KG1 (cell line): ENCODE measurements around the gene CD6.

Source experiments
- DNase-seq: peaks from one replicate; lab custom pipeline; 2025; lab: John Stamatoyannopoulos, UW

Gene CD6

DNA sequence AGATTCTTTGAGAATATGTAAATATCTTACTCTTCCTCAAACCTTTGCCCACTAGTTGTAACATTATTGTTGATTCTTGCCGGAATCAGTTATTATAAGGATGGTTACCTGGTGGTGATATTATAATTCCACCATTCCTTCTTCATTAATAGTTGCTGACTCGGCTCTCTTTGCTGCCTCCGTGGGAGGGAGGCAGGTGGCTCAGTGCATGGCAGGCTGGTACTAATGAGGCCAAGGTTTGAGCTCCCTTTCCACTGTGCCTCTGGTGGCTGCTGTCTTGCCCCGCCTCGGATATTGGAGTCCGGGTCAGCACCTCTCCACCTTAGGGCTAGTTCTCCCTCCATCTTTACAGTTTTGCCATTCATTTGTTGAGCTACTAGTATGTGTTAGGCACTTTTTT lies 12.7 kb downstream of the CD6 start:
- no peak for DNase-seq

DNA sequence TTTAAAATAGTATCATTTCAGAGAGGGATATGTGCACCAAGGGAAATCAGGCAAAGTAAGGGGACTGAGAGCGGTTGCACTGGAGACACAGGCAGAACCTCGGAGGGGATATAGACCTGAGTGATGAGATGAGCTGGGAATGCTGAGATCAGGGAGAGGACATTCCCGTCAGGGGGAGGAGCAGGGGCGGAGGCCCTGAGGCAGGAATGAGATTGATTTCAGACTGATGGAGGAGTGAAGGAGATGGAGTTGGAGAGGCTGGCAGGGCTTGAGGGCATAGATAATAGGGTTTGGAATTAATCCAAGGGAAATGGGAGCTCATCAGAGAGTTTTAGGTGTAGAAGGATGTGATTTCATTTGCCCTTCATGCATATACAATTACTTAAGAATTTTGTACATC lies 13.2 kb downstream of the CD6 start:
- DNase-seq: no peak

DNA sequence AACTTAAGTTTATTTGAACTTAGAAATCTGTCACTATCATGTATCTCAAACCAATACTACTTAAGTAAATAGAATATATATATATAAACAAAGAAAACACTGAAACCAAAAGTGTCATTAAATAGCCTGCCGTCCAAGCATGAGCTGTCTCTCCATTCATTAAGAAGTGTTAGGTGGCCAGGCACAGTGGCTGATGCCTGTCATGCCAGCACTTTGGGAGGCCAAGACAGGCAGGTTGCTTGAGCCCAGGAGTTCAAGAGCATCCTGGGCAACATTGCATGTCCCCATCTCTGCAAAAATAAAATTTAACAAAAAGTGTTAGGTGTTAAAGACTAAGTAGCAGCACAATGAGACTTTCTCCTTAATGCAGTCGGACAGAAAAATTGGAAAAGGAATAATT lies 14.0 kb downstream of the CD6 start:
- no peak for DNase-seq

DNA sequence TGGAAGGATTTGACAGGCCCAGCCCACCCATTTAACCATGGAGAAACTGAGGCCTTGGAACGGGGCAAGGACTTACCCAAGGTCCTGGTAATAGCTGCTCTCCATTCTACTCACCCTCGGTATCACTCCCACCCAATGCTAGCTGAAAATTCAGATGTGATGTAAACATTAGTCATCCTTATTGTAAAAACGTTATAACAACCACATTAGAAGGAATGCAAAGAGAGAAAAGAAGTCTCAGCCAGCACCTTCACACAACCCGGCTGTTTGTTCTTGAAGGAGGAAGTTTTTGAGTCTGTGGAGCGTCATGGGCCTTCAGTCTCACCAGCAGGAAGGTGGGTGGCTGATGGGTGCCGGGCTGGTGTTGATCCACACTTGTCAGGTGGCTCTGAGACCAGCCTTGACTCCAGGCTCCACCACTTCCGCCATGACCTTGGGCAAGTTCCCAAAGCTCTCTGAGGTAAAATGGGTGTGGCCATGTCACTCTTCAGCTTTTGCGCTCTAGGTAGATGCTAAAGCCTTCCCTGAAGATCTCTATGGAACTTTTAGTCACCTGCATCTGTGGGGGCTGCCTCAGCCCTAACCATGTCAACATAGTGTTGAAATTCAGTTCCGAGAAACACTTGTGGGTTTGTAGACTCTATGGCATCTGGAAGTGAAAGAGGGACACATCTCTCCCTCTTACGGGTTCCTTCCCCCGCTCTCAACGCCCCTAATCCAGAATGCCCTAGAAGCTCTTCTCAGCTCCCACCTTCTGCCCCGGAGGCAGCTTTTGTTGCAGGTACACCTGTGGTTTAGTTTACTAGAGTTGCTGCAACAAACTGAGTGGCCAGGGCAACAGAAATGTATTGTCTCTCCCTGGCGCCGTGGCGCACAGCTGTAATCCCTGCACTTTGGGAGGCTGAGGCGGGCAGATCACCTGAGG lies 14.8 kb downstream of the CD6 start:
- DNase-seq: no peak

DNA sequence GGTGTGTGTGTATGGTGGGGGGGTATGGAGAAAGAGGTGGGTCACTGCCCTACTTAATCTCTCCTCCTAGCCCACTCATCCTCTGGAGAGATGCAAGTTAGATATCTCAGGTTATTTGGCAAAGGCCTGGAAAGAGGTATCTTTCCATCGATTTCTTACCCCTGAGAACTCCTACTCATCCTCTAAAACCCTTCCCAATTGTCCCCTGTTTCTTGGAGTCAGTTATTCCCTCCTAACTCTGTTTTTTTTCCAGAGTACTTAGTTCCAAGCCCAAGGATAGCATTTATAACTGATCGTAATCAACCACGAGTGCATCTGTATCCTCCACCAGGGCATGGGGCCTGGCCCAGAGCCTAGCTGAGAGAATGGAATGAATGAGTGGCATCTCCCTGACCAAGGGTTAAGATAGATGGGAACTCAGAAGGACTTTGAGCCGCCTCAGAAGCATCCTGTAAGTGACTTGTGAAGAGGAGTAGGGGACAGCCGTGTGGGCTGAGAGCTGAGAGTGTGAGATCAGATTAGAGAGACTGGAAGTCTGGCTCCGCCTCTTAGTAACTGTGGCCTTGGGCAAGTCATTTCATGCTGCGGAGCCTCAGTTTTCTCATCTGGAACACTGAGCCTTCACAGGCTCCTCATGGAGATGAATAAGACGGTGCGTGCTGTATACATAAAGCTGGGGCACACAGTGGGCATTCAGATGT lies 16.2 kb downstream of the CD6 start:
- no peak for DNase-seq

DNA sequence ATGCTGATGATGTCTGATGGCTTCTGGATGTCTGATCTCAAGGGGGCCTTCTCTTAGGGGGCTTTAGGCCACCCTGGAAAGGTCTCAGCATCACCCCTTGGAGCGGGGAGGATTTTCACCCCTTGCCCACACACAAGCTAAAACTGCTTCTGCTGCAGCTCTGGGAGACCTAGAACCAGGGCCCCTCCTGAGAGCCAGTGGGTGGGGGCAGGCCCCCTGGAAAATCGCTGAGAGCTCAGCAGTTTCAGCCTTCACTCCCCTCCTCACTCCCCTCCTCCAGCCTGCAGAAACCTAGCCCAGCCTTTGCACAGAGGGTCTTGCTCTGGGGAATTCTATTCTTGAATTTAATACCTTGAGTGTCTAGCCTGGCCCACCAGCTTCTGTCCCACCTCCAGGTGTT lies 17.2 kb downstream of the CD6 start:
- DNase-seq: no peak

DNA sequence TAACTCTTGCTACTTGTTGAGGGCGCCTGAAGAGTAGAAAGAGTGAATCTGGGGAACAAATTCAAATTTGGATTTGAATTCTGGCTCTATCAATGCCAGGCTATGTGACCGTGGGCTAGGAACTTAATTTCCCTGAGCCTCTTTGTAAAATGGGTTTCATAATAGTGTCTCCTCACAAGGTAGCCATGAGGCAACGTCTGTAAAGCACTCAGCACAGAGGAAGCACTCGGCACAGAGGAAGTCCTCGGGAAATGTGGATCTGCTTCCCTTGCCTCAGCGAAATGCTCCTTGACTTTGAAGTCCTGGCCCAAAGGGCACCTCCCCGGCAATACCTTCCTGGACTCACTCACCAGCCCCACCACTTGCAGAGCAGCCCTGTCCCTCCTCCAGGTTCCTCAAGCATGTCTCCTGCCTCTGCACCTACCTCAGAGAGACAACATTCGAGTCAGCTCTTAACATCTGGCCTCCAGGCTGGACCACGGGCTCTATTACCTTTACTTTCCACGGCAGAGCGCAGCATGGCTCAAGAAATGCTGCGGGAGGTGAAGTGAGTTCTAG lies 17.7 kb downstream of the CD6 start:
- DNase-seq: no peak

DNA sequence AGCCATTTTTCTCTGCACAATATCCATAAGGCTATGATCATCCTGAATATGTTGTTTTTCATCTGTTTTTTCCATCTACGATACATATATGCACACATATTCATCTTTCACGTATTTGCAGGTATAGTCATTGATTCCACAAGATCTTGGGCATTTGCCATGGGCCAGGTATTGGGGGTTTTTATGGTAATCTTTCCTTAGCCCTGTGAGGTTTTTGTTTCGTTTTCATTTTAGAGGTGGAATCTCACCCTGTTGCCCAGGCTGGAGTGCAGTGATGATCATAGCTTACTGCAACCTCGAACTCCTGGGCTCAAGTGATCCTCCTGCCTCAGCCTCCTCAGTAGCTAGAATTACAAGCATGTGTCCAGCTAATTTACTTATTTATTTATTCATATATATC lies 20.0 kb downstream of the CD6 start:
- DNase-seq: no peak

DNA sequence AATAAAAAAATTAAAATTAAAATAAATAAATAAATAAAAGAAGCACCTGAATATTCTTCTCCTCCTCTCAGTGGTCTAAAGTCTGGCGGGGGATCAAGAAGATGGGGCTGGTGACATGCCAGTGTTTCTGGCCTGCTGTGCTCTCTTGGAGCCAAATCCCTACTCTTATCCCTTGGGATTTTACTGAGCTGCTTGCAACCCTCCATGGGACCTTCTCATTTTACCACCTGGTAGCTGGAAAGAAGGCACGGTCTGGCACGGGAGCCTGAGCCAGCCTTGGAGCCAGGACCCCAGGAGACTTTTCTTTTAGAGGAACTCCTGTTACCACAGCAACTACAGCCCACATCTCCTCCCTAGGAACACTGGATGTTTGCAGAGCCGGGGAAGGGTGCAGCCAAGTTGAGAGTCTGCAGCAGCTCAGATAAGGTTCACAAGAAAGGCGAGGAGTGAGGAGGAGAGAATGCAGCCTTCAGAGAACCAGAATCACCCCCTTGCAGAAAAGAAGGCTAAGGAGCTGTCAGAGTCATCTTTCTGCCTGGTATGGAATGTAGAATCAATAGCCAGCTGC lies 21.4 kb downstream of the CD6 start:
- DNase-seq: no peak

DNA sequence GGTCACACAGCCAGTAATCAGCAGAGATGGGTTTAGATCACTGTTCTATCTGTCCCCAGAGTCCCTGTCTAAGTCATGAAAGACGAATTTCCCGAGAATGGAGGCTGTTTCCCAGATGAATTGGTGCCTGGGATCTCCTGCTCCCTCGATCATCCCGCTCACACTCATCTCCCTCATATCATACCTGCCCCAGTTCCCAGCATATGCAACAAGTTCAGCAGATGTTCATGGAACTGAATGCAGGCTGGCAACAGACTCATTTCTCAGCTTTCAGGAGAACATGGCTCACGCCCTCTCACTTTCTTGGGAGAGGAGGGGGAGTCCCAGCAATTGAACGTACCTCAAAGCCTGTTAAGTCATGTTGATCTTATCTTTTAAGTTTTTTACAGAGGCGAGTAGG lies 22.1 kb downstream of the CD6 start:
- DNase-seq: no peak

DNA sequence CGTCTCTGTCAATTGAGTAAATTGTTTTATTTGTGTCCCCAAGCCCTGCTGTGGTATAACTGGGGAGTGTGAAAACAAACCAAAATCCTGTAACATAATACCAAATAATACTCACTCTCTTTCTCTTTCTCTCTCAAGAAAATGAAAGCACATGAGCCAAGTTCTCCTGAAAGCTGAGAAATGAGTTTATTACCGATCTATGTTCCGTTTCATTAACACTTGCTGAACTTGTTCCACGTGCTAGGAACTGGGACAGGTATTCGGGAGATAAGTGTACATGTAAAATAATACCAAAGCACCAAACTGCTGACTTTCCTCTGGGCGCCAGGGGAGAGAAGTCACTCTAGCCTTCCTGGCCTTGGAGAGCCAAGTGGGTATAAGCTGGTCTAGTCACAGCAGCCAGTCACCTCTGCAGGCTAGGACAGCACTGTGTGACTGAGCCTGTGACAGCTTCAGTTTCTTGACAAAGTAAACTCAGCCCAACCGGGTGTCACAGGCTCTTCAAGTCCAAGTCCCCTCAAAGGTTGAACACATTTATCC lies 23.1 kb downstream of the CD6 start:
- no peak for DNase-seq

DNA sequence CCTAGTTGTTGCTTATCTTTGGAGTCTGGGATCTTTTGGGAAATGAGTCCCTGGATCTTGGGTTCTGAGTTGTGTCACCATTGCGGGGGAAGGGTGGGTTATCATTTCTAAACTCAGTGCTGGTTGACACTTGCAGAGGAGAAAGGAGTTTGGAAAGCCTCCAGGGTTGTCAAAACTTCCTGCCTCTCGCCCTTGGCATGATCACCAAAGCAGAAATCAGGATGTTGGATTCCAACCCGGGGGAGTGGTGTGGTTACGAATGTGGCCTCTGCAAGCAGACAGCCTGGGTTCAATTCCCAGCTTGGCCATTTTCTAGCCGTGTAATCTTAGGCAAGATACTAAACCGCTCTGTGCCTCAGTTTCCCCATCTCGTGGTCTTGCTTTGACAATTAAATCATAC lies 24.3 kb downstream of the CD6 start:
- DNase-seq: no peak

DNA sequence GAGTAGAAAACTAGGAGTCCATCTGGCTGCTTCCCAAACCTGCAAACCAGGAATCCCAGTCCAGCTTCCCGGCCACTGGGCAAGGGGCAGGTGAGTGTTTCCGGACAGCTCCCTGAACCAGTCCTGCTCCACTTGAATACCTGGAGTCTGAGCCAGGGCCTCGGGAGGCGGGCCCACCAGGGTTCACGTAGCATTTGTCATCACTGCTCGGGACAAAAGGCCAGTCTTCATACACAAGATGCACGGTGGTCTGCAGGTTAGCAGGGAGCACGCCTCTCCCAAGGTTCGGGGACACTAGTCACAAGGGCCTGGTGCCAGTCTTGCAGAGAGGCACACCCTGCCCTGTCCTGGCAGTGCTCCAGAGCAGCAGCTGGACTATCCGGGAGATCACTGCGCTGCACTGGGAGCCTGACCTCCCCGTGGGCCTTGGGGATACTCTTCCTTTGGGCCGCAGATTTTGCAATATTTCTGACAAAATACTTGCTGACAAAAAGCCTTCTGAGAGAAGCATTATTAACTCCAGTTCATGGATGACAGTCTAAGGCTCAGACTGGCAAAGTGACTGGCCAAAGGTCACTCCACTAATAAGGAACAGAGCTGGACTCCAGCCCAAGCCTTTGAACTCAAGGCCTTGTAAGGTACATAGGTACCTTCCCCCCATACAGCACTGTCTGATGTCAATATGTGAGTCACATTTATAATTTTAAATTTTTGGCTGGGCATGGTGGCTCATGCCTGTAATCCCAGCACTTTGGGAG lies 25.1 kb downstream of the CD6 start:
- no peak for DNase-seq

DNA sequence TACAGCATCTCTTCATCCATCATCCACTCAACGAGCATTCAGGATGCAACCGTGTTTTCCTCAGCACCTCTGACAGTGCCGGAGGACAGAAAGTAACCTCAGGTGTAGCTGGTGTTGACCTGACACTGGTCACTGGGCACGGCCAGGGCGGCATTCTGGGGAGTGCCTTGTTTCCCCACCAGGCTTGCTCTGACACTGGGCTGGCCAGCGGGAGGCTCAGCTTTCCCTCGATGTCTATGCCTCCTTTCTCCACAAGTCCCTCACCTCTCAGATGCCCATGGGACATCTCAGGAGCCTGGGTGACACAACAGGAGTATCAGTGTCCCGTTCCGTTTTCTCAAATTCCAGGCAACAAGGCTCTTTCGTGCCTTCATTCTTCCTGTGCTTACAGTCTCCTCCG lies 28.9 kb downstream of the CD6 start:
- no peak for DNase-seq

DNA sequence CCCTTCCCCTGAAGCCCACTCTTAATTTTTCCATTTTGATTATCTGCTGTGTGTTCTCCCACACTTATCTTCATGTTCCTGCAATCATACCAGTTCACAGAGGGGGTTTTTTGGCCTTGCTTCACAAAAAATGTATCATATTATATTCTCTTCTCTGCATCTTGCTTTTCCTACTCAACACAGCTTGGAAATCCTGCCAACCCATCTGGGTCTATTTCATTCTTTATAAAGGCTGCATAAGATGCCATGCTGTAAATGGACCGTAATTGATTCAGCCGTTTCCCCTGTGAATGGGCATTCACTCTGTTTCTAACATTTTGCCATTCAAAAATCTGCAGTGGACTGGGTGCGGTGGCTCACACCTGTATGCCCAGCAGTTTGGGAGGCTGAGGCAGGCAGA lies 30.5 kb downstream of the CD6 start:
- DNase-seq: no peak

DNA sequence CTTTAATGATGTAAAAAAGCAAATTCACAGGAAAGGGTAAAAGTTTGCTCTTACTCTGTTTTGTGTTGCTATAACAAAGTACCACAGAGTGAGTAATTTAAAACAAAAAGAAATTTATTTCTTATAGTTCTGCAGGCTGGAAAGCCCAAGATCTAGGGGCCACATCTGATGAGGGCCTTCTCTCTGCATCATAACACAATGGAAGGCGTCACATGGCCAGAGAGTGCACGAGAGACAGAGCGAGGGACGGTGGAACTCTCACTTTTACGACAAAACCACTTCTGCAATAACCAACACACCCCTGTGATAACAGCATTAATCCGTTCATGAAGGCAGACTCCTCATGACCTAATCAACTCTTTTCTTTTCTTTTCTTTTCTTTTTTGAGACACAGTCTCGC lies 31.1 kb downstream of the CD6 start:
- no peak for DNase-seq

DNA sequence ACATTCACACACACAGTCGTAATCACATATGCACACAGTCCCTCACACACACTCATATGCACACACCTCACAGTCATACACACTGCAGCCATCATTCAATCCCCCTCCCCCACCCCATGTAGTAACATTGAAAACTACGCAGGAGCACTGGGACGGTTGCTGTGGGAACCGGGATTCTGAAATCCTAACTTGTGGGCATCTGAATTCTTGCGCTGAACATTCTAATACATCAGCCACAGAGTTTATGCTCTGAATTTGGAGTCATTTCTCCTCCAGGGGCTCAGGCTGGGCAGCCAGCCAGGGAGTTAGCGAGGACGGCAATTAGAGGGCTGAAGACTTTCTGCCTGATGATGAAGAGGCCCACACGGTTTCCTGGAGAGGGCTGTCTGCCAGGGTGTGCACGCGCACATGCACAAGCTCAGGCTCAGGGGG lies 32.7 kb downstream of the CD6 start:
- DNase-seq: peak; percentile 59

DNA sequence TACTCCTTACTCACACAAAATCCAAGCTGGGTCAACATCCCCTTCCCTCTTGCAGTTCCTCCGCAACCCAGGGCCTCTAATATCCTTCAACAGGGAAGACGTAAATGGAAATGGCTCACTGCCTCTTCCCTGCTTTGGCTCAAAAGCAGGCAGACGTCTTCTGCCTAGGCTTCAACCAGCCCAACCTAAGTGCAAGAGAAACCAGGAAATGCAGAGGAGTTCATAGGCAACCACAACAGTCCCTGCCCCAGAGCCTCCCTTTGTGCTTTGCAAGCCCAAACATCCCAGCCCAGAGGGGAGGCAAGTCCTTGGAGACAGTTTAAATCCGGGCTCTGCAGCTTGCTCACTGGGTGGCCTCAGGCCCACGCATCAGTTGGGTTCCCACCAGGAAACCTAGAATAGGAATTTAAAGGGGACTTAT lies 33.3 kb downstream of the CD6 start:
- DNase-seq: peak; percentile 32

DNA sequence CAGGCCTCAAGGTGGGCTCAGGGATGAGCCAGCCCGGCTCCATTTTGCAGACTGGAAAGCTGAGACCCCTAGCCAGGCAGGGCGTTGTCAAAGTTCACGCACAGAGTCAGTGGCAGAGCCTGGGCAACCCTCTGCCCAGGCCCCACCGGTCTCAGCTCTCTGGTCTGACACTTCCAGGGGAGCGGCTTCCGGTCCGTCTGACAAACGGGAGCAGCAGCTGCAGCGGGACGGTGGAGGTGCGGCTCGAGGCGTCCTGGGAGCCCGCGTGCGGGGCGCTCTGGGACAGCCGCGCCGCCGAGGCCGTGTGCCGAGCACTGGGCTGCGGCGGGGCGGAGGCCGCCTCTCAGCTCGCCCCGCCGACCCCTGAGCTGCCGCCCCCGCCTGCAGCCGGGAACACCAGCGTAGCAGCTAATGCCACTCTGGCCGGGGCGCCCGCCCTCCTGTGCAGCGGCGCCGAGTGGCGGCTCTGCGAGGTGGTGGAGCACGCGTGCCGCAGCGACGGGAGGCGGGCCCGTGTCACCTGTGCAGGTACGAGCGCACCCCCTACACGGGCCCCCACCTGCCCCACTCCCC lies 36.0 kb downstream of the CD6 start:
- no peak for DNase-seq

DNA sequence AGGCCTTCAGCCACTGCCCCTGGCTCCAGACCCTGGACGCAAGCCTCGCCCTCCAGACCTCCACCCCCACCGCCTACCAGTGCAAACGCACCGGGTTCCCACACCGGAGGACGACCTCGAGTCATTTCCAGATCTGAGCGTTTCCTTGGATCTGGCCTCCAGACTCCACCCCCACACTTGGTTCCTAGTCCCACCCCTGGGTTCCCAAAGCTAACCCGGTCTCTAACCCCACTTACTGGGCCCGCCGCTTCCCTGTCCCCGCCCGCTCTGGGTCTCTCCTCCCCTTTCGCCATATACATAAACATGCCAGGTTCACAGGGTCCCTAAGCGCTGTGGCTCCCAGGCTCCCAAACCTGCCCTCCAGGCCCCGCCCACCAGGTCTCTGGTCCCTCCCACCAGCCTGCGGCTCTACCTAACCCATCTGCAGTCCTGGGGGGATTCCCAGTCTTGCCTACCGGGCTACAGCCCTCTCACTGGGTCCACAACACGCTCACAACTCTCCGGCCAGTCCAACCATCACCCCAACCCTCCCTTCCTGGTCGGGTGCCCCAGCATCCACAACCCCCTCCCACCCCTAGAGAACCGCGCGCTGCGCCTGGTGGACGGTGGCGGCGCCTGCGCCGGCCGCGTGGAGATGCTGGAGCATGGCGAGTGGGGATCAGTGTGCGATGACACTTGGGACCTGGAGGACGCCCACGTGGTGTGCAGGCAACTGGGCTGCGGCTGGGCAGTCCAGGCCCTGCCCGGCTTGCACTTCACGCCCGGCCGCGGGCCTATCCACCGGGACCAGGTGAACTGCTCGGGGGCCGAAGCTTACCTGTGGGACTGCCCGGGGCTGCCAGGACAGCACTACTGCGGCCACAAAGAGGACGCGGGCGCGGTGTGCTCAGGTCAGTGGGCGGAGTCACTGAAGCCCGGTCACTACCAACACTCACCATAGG lies 36.7 kb downstream of the CD6 start:
- DNase-seq: no peak
